Neural cell (in vitro differentiated cells): Measurements from ENCODE around the gene SDK1. TPM values are rescaled to one million over a fixed set of nuclear protein-coding genes. Genes with fewer than 3 reads are reported as not detected.

Experiments
- H2AFZ ChIP-seq: fragments of 200-600, 300-800 bp; sonication (generic), shearing (Covaris generic); 2 replicates; pipeline ENCODE4 v1.6.0; 2014; ENCODE audit warnings: low read depth, mild to moderate bottlenecking, antibody characterized with exemption, low read length, moderate library complexity
- H3F3A ChIP-seq: fragments of 200-600 bp; shearing (Covaris generic); 2 replicates; pipeline ENCODE4 v1.6.1; 2016; ENCODE audit warnings: mild to moderate bottlenecking, moderate library complexity, mixed read lengths, antibody characterized with exemption, low read length; ENCODE audit not compliant: insufficient read depth, poor library complexity, severe bottlenecking
- H3K27ac ChIP-seq: fragments of 200-600, 300-800 bp; sonication (generic), shearing (Covaris generic); 2 replicates; pipeline ENCODE4 v1.5.1; 2014; ENCODE audit warnings: mild to moderate bottlenecking, low read length, moderate library complexity
- H3K27me3 ChIP-seq: fragments of 300-800, 200-600 bp; sonication (generic), shearing (Covaris generic); 2 replicates; pipeline ENCODE4 v1.6.0; 2014; ENCODE audit warnings: mild to moderate bottlenecking, low read depth, low read length, moderate library complexity; ENCODE audit not compliant: insufficient read depth
- H3K36me3 ChIP-seq: fragments of 300-800, 200-600 bp; sonication (generic), shearing (Covaris generic); 2 replicates; pipeline ENCODE4 v1.5.1; 2014; ENCODE audit warnings: mild to moderate bottlenecking, antibody characterized with exemption, low read length, moderate library complexity; ENCODE audit not compliant: insufficient read depth
- H3K4me2 ChIP-seq: fragments of 300-800, 200-600 bp; sonication (generic), shearing (Covaris generic); 2 replicates; pipeline ENCODE4 v1.6.0; 2014; ENCODE audit warnings: mild to moderate bottlenecking, low read length
- H3K4me3 ChIP-seq: fragments of 300-800, 200-600 bp; sonication (generic), shearing (Covaris generic); 2 replicates; pipeline ENCODE4 v1.5.1; 2014; ENCODE audit warnings: mild to moderate bottlenecking, low read length, moderate library complexity
- H3K79me2 ChIP-seq: fragments of 200-600 bp; shearing (Covaris generic); replicated peaks from 2 replicates; pipeline ENCODE4 v1.6.0; 2014; ENCODE audit warnings: mild to moderate bottlenecking, low read length, moderate library complexity; ENCODE audit not compliant: insufficient read depth
- H3K9ac ChIP-seq: fragments of 300-800, 200-600 bp; sonication (generic), shearing (Covaris generic); 2 replicates; pipeline ENCODE4 v1.6.1; 2016; ENCODE audit warnings: mild to moderate bottlenecking, low read length, mixed read lengths
- H3K9me2 ChIP-seq: fragments of 200-600 bp; shearing (Covaris generic); 2 replicates; pipeline ENCODE4 v1.6.1; 2016; ENCODE audit warnings: mild to moderate bottlenecking, low read length, mixed read lengths; ENCODE audit not compliant: insufficient read depth
- H3K9me3 ChIP-seq: fragments of 200-600, 300-800 bp; sonication (generic), shearing (Covaris generic); 2 replicates; pipeline ENCODE4 v1.6.1; 2016; ENCODE audit warnings: mild to moderate bottlenecking, mixed run types, low read length, moderate library complexity, mixed read lengths
- H4K20me1 ChIP-seq: fragments of 200-600 bp; shearing (Covaris generic); 2 replicates; pipeline ENCODE4 v1.6.1; 2016; ENCODE audit warnings: mild to moderate bottlenecking, mixed run types; ENCODE audit not compliant: insufficient read depth
- CTCF ChIP-seq: fragments of 450-650 bp; IDR thresholded peaks from 2 replicates; pipeline ENCODE4 v1.5.1; 2014; ENCODE audit warnings: antibody characterized with exemption, mild to moderate bottlenecking, moderate library complexity; ENCODE audit not compliant: poor library complexity, severe bottlenecking
- EP300 ChIP-seq: fragments of 450-650 bp; conservative IDR thresholded peaks from 2 replicates; pipeline ENCODE4 v1.6.1; 2014; ENCODE audit warnings: antibody characterized with exemption, mild to moderate bottlenecking, moderate library complexity; ENCODE audit not compliant: poor library complexity, severe bottlenecking
- EZH2 ChIP-seq: fragments of 200-600, 300-800 bp; shearing (Covaris generic), sonication (generic); IDR thresholded peaks from 2 replicates; pipeline ENCODE4 v1.6.1; 2014; ENCODE audit warnings: antibody characterized with exemption, low read length, borderline replicate concordance, mild to moderate bottlenecking; ENCODE audit not compliant: insufficient read depth, poor library complexity, severe bottlenecking
- MXI1 ChIP-seq: fragments of 450-650 bp; conservative IDR thresholded peaks from 2 replicates; pipeline ENCODE4 v1.6.1; 2014; ENCODE audit warnings: antibody characterized with exemption, mild to moderate bottlenecking; ENCODE audit not compliant: poor library complexity, severe bottlenecking
- POLR2AphosphoS5 ChIP-seq: IDR thresholded peaks from 2 replicates; pipeline ENCODE4 v1.6.1; 2012
- RAD21 ChIP-seq: fragments of 450-650 bp; conservative IDR thresholded peaks from 2 replicates; pipeline ENCODE4 v1.6.1; 2014; ENCODE audit warnings: antibody characterized with exemption, mild to moderate bottlenecking, moderate library complexity
- REST ChIP-seq: IDR thresholded peaks from 2 replicates; pipeline ENCODE4 v1.6.1; 2012; ENCODE audit warnings: borderline replicate concordance
- SMC3 ChIP-seq: fragments of 450-650 bp; conservative IDR thresholded peaks from 2 replicates; pipeline ENCODE4 v1.6.1; 2014; ENCODE audit warnings: antibody characterized with exemption, mild to moderate bottlenecking, moderate library complexity; ENCODE audit not compliant: poor library complexity
- TAF1 ChIP-seq: IDR thresholded peaks from 2 replicates; pipeline ENCODE4 v1.6.1; 2012; ENCODE audit warnings: low read depth
- polyA plus RNA-seq: library from polyadenylated mRNA; depleted of rRNA; stranded (reverse); fragments of >200 nt; gene quantifications from 2 replicates; pipeline ENCODE4 v1.2.3, GENCODE V29; 2014

The SDK1 gene
- polyA plus RNA-seq, 1 donor from 2014 or later, result 2.7 TPM

- H3K4me3 ChIP-seq, result peak overlapping the region; percentile 29
- H4K20me1 ChIP-seq, result no peaks in the 10 kb centered on the region
- peaks cover 3% of the 10 kb centered on the region for H3F3A ChIP-seq
- no peaks in the 10 kb centered on the region for H3K36me3 ChIP-seq
- TF ChIP-seq REST, result no peak
- TF ChIP-seq CTCF, result peak; percentile 37
- H3K9me2 ChIP-seq, result no peaks in the 10 kb centered on the region
- no peaks in the 10 kb centered on the region for H3K27me3 ChIP-seq
- no peaks in the 10 kb centered on the region for H3K9me3 ChIP-seq
- peak overlapping the region; percentile 27 for H3K9ac ChIP-seq
- H2AFZ ChIP-seq, result no peak overlapping the region
- H3K4me2 ChIP-seq, result no peak overlapping the region
- H3K27ac ChIP-seq, result peak overlapping the region; percentile 67
- H3K79me2 ChIP-seq, result no peaks in the 10 kb centered on the region
Observed at GRCh38 chr7:4136501-4137110, 835.6 kb downstream of the SDK1 start.

GRCh38 chr7:4137552-4137951 lies 836.5 kb downstream of the SDK1 start:
- no peaks in the 10 kb centered on the region for H4K20me1 ChIP-seq
- no peaks in the 10 kb centered on the region for H3K79me2 ChIP-seq
- H3K4me3 ChIP-seq, result no peak overlapping the region
- peaks cover 3% of the 10 kb centered on the region for H3F3A ChIP-seq
- H3K36me3 ChIP-seq, result no peaks in the 10 kb centered on the region
- H3K9me2 ChIP-seq, result no peaks in the 10 kb centered on the region
- TF ChIP-seq EP300, result peak; percentile 29
- no peak for TF ChIP-seq SMC3
- TF ChIP-seq POLR2AphosphoS5, result peak; percentile 50
- TF ChIP-seq TAF1, result no peak
- H3K27ac ChIP-seq, result peak overlapping the region; percentile 67
- H3K9ac ChIP-seq, result no peak overlapping the region
- no peak overlapping the region for H2AFZ ChIP-seq
- no peaks in the 10 kb centered on the region for H3K27me3 ChIP-seq
- no peak overlapping the region for H3K4me2 ChIP-seq
- H3K9me3 ChIP-seq, result no peaks in the 10 kb centered on the region

- Histone ChIP-seq H3K4me2 (no peak overlapping the region), H4K20me1 (no peaks in the 10 kb centered on the region), H3K4me3 (no peak overlapping the region), H3K27me3 (no peaks in the 10 kb centered on the region), H3K9me2 (no peaks in the 10 kb centered on the region), H2AFZ (no peak overlapping the region), H3K9me3 (no peaks in the 10 kb centered on the region), H3K9ac (no peak overlapping the region), H3K36me3 (no peaks in the 10 kb centered on the region), H3F3A (peaks cover 3% of the 10 kb centered on the region), H3K27ac (no peak overlapping the region), H3K79me2 (no peaks in the 10 kb centered on the region)
- TF ChIP-seq SMC3 (no peak), POLR2AphosphoS5 (no peak), EZH2 (no peak), RAD21 (no peak), CTCF (no peak), REST (no peak), EP300 (no peak), TAF1 (no peak), MXI1 (no peak)
Observed at GRCh38 chr7:4138866-4139265, 837.8 kb downstream of the SDK1 start.
